Ramos (cell line): ENCODE measurements around the gene CUZD1.
"Not testable (repeated sequence)": the region's sequence is repeated elsewhere in the genome, so short reads cannot be mapped to it uniquely, and the experiment has no call there.

Experiments used
- in situ Hi-C: fragments of 300-500 bp; cut with MboI; formaldehyde crosslinking; loops from one replicate; pipeline ENCODE4 v1.14.3; 2022; ENCODE audit warnings: low sequenced_read_pairs; ENCODE audit not compliant: unreplicated experiment

The CUZD1 gene

GRCh38 chr10:122858042-122858441 lies 12.4 kb upstream of the CUZD1 start:
- in situ Hi-C loops = not testable (repeated sequence)

DNA sequence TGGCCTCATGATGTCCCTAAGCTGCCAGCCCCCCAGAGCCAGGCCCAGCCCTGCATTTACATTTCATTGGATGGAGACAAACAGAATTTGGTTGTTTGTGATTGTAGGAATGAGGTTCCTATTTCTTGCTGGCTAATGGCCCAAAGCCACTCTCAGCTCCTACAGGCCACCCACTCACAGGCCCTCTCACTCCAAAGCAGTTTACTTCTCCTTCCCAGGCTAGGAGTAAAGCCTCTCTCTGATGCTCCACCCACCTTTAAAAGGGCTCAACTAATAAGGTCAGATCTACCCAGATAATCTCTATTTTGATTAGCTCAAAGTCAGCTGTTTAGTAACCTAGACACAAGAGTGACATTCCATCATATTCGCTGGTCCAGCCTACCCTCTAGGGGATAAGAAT lies 11.2 kb upstream of the CUZD1 start:
- in situ Hi-C loops = no loop called here

GRCh38 chr10:122855745-122856144 lies 10.1 kb upstream of the CUZD1 start:
- in situ Hi-C loops = no loop called here

DNA sequence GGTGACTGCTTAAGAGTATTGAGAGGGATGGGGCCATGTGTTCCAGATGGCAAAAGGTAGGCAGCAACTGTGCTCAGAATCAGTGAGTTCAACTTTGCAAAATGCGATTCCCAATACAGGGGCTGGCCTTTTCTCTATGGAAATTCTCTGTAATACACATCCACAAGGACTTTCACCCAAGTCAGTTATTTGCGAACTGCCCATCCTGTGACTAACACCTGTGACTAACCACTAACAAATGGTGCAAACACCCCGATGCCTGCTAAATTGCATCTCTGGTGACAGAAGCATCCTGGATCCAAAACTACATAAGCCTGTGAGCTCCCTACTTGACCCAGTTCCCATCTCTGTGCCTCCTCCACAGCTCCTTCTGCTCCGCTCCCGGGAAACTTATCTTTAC lies 9.0 kb upstream of the CUZD1 start:
- in situ Hi-C loops = no loop called here

DNA sequence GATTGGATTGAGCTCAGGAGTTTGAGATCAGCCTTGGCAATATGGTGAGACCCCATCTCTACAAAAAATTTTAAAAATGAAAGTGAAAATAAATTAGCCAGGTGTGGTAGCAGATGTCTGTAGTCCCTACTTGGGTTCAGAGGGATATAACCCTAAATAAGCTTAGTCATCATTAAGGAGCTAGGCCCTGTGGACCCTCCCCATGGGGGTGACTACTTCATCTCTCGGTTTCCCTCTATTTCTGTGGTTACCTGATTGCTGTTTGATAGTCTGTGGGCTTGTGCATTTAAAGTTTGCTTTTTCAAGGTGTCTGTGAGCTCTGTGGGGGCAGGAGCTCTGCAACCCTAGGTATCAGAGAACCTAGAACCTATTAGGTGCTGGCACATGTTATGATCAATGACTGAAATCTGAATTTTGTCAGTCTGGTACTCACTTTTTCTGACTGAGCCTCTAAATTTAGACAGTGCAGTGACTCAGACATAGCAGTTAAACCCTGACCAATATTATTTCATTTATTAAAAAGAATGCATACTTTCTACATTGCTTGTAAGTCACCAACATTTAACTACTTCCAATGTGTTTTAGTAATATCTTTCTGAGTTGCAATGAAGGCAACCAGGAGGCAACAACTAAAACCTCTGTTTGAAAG lies 8.1 kb upstream of the CUZD1 start:
- in situ Hi-C loops = no loop called here

GRCh38 chr10:122852261-122852660 lies 6.6 kb upstream of the CUZD1 start:
- in situ Hi-C loops = no loop called here

- in situ Hi-C loops = no loop called here
Measured at GRCh38 chr10:122850705-122851640, 5.3 kb upstream of the CUZD1 start.

DNA sequence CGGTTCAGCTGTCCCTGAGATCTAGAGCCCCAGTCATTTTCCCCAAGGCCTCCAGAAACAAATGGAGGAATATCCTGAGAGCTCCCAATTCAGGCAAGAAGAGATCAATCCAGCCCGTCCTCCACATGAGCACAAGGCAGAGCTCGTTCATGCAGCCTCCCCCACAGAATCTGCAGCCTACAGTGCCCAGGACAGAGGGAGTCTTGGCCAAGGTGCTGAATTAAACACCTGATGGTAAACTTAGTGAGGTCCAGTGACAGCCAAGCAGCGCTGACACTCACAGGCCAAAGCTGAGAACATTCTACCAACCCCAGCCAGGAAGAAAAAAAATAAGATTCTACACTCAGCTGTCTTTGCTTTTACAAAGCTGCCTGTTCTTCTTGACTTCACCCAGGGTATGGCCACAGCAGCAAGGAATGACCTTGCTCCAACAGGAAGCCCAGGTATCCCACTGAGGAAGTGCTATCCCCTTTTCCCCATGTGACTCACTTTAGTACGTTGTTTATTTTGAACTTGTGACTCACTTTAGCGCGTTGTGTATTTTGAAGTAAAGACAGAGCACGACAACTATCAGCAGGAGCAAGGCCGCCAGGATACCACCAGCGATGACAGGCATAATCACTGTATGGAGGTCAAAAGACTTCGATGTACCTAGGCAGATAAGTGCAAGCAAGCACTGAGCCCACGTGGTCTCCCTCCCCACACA lies 4.4 kb upstream of the CUZD1 start:
- in situ Hi-C loops = no loop called here

GRCh38 chr10:122849090-122849489 lies 3.4 kb upstream of the CUZD1 start:
- in situ Hi-C loops = no loop called here

DNA sequence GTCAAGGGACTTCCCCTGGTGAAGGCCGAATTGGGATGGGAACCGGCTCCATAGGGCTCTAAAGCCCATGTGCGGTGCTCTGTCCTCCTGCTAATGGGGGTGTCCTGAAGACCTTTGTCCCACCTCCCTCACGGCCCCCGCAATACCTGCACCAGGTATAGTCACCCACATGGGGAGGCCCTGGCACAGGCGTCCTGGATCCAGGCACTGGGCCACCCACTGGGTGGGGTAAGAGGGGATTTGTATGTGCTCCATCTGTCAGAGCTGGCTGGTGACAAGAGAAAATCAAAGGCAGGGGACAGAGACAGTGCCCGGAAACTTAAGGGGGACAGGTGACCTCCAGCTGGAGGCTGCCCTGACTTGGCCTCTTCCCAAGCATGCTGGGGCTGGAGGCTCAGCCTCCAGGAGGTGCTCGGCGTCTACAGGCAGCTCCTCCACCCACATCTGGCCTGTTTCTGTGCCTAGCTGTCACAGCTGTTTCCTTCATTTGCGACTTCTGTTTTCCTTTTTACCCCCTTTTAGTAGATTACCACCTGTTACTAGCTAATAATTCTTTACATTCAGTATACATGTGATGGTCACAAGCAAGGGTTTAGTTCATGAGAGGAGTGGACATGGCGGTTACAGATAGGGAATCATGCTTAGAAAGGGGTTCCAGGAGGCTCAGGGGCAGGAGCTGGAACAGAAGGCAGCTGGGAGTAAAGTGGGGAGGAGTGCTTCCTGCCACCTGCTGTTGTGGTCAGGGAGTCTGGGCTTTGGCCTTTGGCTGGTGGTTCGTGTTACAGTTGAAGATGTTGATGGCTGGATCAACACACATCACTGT lies 2.3 kb upstream of the CUZD1 start:
- in situ Hi-C loops = no loop called here

- in situ Hi-C loops = no loop called here
Measured at GRCh38 chr10:122844146-122844545, 1.5 kb downstream of the CUZD1 start.

GRCh38 chr10:122841569-122841968 lies 4.1 kb downstream of the CUZD1 start:
- in situ Hi-C loops = no loop called here

DNA sequence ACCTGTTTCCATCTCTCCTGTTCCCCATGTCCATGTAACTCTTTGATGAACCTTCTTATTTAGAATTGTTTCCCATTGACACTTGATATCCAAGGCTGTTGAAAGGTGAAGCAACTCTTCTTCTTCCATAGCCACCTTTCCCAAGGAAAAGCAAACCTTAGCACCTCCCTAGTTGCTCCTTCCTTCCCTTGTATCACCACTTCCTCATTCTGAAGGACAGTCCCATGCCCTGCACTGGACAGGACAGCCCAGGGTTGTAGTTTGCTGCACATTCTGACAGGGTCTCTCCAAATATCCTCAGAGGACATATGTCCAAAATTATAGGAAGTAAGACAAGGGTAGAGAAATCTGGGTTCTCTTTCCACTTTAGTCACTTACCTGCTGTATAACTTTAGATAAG lies 6.2 kb downstream of the CUZD1 start:
- in situ Hi-C loops = no loop called here

DNA sequence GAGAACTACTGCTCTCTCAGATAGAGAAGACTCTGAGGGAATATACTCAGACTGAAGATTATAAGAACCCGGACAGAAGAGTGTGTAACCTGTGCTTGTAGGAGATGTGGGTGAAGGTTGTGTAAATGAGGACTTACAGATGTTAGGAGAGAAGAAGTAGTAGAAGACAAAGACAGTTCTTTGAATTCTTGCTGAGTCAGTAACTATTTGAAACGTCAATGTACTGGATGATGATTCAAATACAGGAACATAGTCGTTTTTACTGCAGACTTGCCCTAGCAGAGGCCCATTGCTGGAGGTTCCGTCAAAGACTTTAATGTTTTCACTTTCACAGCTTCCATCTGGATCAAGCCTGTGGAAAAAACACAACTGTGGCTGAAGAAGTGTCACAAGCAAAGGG lies 6.8 kb downstream of the CUZD1 start:
- in situ Hi-C loops = no loop called here

DNA sequence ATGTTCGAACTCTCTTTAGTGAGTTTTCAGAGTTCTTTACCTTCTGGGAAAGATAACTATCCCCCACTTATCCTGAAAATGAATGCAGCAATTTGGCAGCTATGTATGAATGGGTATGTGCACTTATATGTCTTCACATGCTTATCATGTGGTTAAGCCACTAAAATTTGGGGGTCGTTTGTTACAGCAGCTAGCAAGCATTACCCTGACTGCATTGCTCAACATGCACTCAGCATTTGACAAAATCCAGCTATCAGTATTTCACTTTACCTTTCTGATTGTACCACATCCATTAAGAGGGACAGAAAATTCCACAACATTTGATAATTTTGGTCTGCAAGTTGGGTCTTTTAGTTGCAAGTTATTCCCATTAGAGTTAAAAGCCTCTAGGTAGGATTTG lies 9.7 kb downstream of the CUZD1 start:
- in situ Hi-C loops = no loop called here

- in situ Hi-C loops = no loop called here
Measured at GRCh38 chr10:122830965-122831353, 14.7 kb downstream of the CUZD1 start.

GRCh38 chr10:122830273-122830964 lies 15.2 kb downstream of the CUZD1 start:
- in situ Hi-C loops = no loop called here

- in situ Hi-C loops = no loop called here
Measured at GRCh38 chr10:122829454-122829853, 16.2 kb downstream of the CUZD1 start.

- in situ Hi-C loops = no loop called here
Measured at GRCh38 chr10:122828716-122829255, 16.9 kb downstream of the CUZD1 start.
